ENCODE results near the gene C10orf95. TPM values are rescaled to one million over a fixed set of nuclear protein-coding genes. Genes with fewer than 3 reads are reported as not detected.

The C10orf95 gene
- total RNA-seq, 2 donors from 2014 or later: 0.21 TPM; not detected in 1

- Mint-ChIP-seq H3K9me3 (no peaks in the 10 kb centered on the region), H3K27me3 (ENCODE audit: low read depth) (no peaks in the 10 kb centered on the region), H3K4me1 (ENCODE audit: low read depth) (peaks cover 28% of the 10 kb centered on the region), H3K4me3 (no peak overlapping the region), H3K27ac (no peak overlapping the region), H3K36me3 (ENCODE audit: insufficient read depth in 2 of 2) (peaks cover 0 to 7% of the 10 kb centered on the region in 2 donors)
- ATAC-seq (replicated peaks in 1 of 2): no peak
- DNase-seq: no peak
Measured at GRCh38 chr10:102476466-102477141, 25.3 kb upstream of the C10orf95 start.

GRCh38 chr10:102475451-102476040, 24.2 kb upstream of the C10orf95 start:
- Mint-ChIP-seq H3K9me3 (no peaks in the 10 kb centered on the region), H3K4me1 (ENCODE audit: low read depth) (peaks cover 28% of the 10 kb centered on the region), H3K36me3 (ENCODE audit: insufficient read depth in 2 of 2) (peaks cover 0 to 5% of the 10 kb centered on the region in 2 donors), H3K4me3 (no peak overlapping the region), H3K27me3 (ENCODE audit: low read depth) (no peaks in the 10 kb centered on the region), H3K27ac (peak overlapping the region; percentile 30)
- ATAC-seq (replicated peaks in 1 of 2): no peak
- DNase-seq: no peak

- ATAC-seq (replicated peaks in 1 of 2): peak; percentile 46 to 68
- H3K36me3 Mint-ChIP-seq (ENCODE audit: insufficient read depth in 2 of 2): peaks cover 0 to 2% of the 10 kb centered on the region in 2 donors
- no peaks in the 10 kb centered on the region for H3K9me3 Mint-ChIP-seq
Measured at GRCh38 chr10:102473445-102474331, 22.3 kb upstream of the C10orf95 start.

GRCh38 chr10:102470579-102471546, 19.5 kb upstream of the C10orf95 start:
- H3K36me3 Mint-ChIP-seq (ENCODE audit: insufficient read depth in 2 of 2): peaks cover 0 to 2% of the 10 kb centered on the region in 2 donors
- ATAC-seq (replicated peaks in 1 of 2) (no peak), DNase-seq (no peak)
- peaks cover 21% of the 10 kb centered on the region for H3K4me1 Mint-ChIP-seq (ENCODE audit: low read depth)
- H3K9me3 Mint-ChIP-seq: no peaks in the 10 kb centered on the region
- no peak overlapping the region for H3K27ac Mint-ChIP-seq
- H3K4me3 Mint-ChIP-seq: no peak overlapping the region
- H3K27me3 Mint-ChIP-seq (ENCODE audit: low read depth): no peaks in the 10 kb centered on the region

More at GRCh38 chr10:102473445-102474331, 22.3 kb upstream of the C10orf95 start:
- Mint-ChIP-seq H3K27ac (peak overlapping the region; percentile 15), H3K4me1 (ENCODE audit: low read depth) (peaks cover 22% of the 10 kb centered on the region), H3K27me3 (ENCODE audit: low read depth) (no peaks in the 10 kb centered on the region), H3K4me3 (no peak overlapping the region)
- DNase-seq: peak; percentile 12 to 28

GRCh38 chr10:102468683-102469082, 17.3 kb upstream of the C10orf95 start:
- Mint-ChIP-seq H3K27ac (no peak overlapping the region), H3K4me3 (no peak overlapping the region), H3K36me3 (ENCODE audit: insufficient read depth in 2 of 2) (peaks cover 0 to under 1% of the 10 kb centered on the region in 2 donors), H3K27me3 (ENCODE audit: low read depth) (no peaks in the 10 kb centered on the region), H3K9me3 (no peaks in the 10 kb centered on the region), H3K4me1 (ENCODE audit: low read depth) (peaks cover 24% of the 10 kb centered on the region)
- DNase-seq (no peak), ATAC-seq (replicated peaks in 1 of 2) (no peak)

GRCh38 chr10:102467971-102468438, 16.7 kb upstream of the C10orf95 start:
- no peak overlapping the region for H3K27ac Mint-ChIP-seq
- DNase-seq: no peak
- H3K9me3 Mint-ChIP-seq: no peaks in the 10 kb centered on the region
- ATAC-seq (replicated peaks in 1 of 2): no peak
- peaks cover under 1% of the 10 kb centered on the region for H3K27me3 Mint-ChIP-seq (ENCODE audit: low read depth)
- peaks cover 24% of the 10 kb centered on the region for H3K4me1 Mint-ChIP-seq (ENCODE audit: low read depth)
- no peak overlapping the region for H3K4me3 Mint-ChIP-seq
- H3K36me3 Mint-ChIP-seq (ENCODE audit: insufficient read depth in 2 of 2): peaks cover 0 to 2% of the 10 kb centered on the region in 2 donors

- Mint-ChIP-seq H3K9me3 (no peaks in the 10 kb centered on the region), H3K4me1 (ENCODE audit: low read depth) (peaks cover 25% of the 10 kb centered on the region), H3K27me3 (ENCODE audit: low read depth) (peaks cover 7% of the 10 kb centered on the region), H3K4me3 (no peak overlapping the region), H3K36me3 (ENCODE audit: insufficient read depth in 2 of 2) (peaks cover 0 to 2% of the 10 kb centered on the region in 2 donors), H3K27ac (no peak overlapping the region)
- DNase-seq: no peak
- ATAC-seq (replicated peaks in 1 of 2): no peak
Measured at GRCh38 chr10:102467318-102467717, 16.0 kb upstream of the C10orf95 start.

- DNase-seq (no peak), ATAC-seq (replicated peaks in 1 of 2) (no peak)
- Mint-ChIP-seq H3K36me3 (ENCODE audit: insufficient read depth in 2 of 2) (peaks cover 0 to 2% of the 10 kb centered on the region in 2 donors), H3K27ac (no peak overlapping the region), H3K9me3 (no peaks in the 10 kb centered on the region), H3K4me1 (ENCODE audit: low read depth) (peaks cover 43% of the 10 kb centered on the region), H3K27me3 (ENCODE audit: low read depth) (peaks cover 7% of the 10 kb centered on the region), H3K4me3 (no peak overlapping the region)
Measured at GRCh38 chr10:102465466-102465865, 14.1 kb upstream of the C10orf95 start.

GRCh38 chr10:102463983-102464382, 12.6 kb upstream of the C10orf95 start:
- H3K4me3 Mint-ChIP-seq: no peak overlapping the region
- DNase-seq (no peak), ATAC-seq (replicated peaks in 1 of 2) (no peak)
- peaks cover 7% of the 10 kb centered on the region for H3K27me3 Mint-ChIP-seq (ENCODE audit: low read depth)
- H3K4me1 Mint-ChIP-seq (ENCODE audit: low read depth): peaks cover 45% of the 10 kb centered on the region
- no peaks in the 10 kb centered on the region for H3K9me3 Mint-ChIP-seq
- H3K36me3 Mint-ChIP-seq (ENCODE audit: insufficient read depth in 2 of 2): peaks cover 0 to 2% of the 10 kb centered on the region in 2 donors
- H3K27ac Mint-ChIP-seq: no peak overlapping the region

GRCh38 chr10:102462512-102463054, 11.2 kb upstream of the C10orf95 start:
- peaks cover 7% of the 10 kb centered on the region for H3K27me3 Mint-ChIP-seq (ENCODE audit: low read depth)
- peak overlapping the region; percentile 98 to 99 for H3K4me3 Mint-ChIP-seq
- peaks cover 0 to 2% of the 10 kb centered on the region in 2 donors for H3K36me3 Mint-ChIP-seq (ENCODE audit: insufficient read depth in 2 of 2)
- peaks cover 48% of the 10 kb centered on the region for H3K4me1 Mint-ChIP-seq (ENCODE audit: low read depth)
- no peak for ATAC-seq (replicated peaks in 1 of 2)
- DNase-seq: no peak
- H3K27ac Mint-ChIP-seq: no peak overlapping the region
- H3K9me3 Mint-ChIP-seq: no peaks in the 10 kb centered on the region

GRCh38 chr10:102461187-102462054, 10.1 kb upstream of the C10orf95 start:
- Mint-ChIP-seq H3K27me3 (ENCODE audit: low read depth) (peaks cover 7% of the 10 kb centered on the region), H3K4me3 (peak overlapping the region; percentile 98 to 99), H3K36me3 (ENCODE audit: insufficient read depth in 2 of 2) (peaks cover 0 to 2% of the 10 kb centered on the region in 2 donors), H3K9me3 (no peaks in the 10 kb centered on the region), H3K27ac (peak overlapping the region; percentile 97), H3K4me1 (ENCODE audit: low read depth) (peaks cover 51% of the 10 kb centered on the region)
- DNase-seq: peak; percentile 96 to 97
- ATAC-seq (replicated peaks in 1 of 2): peak; percentile 97 to 98
